ENCODE results near the gene TRPM4.
A peak's percentile ranks its signal among the peaks of the same experiment; 100 is the strongest.
"Not testable (repeated sequence)": the region's sequence is repeated elsewhere in the genome, so short reads cannot be mapped to it uniquely, and the experiment has no call there.

Gene TRPM4

DNA sequence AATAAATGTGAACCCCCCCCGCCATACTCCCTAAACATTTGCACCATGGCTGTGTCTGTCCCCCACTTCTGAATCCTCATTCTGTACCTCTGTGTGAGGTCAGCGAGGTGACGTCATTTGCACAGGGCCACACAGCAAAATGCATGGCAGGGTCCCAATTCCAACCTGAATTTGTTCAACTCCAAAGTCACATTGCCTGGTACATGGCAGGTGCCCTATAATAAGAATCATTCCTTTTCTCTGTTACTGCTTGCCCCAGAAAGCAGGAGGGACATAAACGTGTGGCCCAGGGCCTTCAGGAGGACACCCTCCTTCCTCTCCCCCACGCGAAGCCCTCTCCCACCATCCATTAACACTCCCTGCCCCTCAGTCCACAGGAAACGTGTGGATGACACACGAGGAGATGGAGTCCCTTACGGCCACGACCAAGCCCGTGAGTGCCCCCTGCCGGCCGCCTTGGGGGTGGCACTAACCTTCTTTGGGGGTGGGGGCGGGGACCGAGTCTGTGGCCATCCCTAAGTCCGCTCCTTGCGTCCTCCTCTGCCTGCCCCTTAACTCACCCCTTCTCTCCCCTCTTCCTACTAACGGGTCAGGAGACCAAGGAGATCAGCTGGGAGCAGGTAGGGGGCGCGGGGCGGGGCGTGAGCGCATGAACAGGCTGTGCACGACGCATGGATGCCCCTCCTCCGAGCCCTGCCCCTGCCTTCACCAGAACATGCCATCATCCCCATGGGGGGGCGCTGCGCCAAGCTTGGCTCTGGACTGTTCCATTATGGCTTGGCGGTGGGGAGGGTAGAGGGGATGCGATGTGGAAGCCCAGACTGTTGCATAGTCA, 11.8 kb upstream of the TRPM4 start:
- POLR2A ChIA-PET: no interaction called here
- TF ChIP-seq L3MBTL2 (conservative IDR thresholded peaks at IDR 0.05) (peak; percentile 49), TARDBP (IDR thresholded peaks at IDR 0.05) (no peak), FOXA1 (IDR thresholded peaks at IDR 0.05) (no peak)
- CTCF ChIA-PET: interaction anchor here (0.7 to 1.6 kb wide), 8 partner anchors 17 to 96 kb away, joined by 3 to 6 read pairs (median 4); no protein-coding TSS in a partner anchor
- peak; percentile 74 for DNase-seq (ENCODE audit: extremely low spot score)

DNA sequence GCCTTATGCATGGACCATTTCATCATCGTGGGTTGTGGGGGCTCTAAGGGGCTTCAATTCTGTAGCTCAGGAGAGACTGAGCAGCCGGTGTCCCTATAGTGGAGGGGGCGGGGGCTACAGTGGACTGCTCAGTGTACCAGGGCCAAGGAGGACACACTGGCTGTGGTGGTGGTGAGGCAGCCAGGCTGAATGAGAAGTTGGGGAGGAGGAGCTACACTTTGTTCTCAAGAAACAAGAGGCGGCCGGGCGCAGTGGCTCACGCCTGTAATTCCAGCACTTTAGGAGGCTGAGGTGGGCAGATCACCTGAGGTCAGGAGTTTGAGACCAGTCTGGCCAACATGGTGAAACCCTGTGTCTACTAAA, 11.2 kb upstream of the TRPM4 start:
- DNase-seq (ENCODE audit: extremely low spot score); POLR2A ChIA-PET: not testable (repeated sequence)
- CTCF ChIA-PET: interaction anchor here (0.5 to 1.6 kb wide), 8 partner anchors 18 to 368 kb away, joined by 3 to 6 read pairs (median 4); no protein-coding TSS in a partner anchor

DNA sequence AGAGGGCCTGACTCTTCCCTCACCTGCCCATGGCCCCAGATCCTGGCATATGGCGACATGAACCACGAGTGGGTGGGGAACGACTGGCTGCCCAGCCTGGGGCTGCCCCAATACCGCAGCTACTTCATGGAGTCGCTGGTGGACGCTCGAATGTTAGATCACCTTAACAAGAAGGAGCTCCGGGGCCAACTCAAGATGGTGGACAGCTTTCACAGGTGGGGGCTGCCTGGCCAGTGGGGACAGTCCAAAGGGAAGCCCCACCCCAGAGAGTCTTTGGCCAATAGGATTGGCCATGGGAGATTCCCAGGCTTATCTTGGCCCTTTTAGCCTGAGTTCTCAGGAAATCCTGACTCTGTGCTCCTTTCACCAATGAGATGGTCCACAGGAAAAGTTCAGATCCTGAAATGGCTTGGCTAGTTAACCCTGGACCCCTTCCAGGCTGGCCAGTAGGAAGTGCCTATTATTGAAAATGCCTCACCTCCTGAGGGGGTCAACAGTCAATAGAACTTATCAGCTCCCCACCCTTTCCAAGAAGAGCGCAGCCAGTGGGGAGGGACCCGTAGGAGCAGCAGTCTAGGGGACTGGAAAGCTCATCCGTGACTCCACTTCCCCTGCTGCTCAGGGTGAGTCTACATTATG, 9.4 kb upstream of the TRPM4 start:
- no peak for DNase-seq (ENCODE audit: extremely low spot score)
- POLR2A ChIA-PET: interaction anchor here (2.0 to 2.4 kb wide), 3 partner anchors 20 to 50 kb away, joined by 8 to 16 read pairs (median 11); partner anchors contain the start of gene LIN7B
- CTCF ChIA-PET: interaction anchor here (1.0 to 2.7 kb wide), 2 partner anchors 50 to 51 kb away, joined by 6 to 11 read pairs; no protein-coding TSS in a partner anchor
- TF ChIP-seq ZNF384 (IDR thresholded peaks at IDR 0.05): no peak
- no peak for TF ChIP-seq BHLHE40 (IDR thresholded peaks at IDR 0.05; ENCODE audit: borderline replicate concordance)
- no peak for TF ChIP-seq ARNT (IDR thresholded peaks at IDR 0.05)
- TF ChIP-seq LEF1 (IDR thresholded peaks at IDR 0.05; ENCODE audit: borderline replicate concordance): no peak
- TF ChIP-seq SP1 (IDR thresholded peaks at IDR 0.05): no peak
- TF ChIP-seq HDGF (IDR thresholded peaks at IDR 0.05; ENCODE audit: borderline replicate concordance): no peak
- no peak for TF ChIP-seq NFRKB (IDR thresholded peaks at IDR 0.05)
- no peak for TF ChIP-seq L3MBTL2 (conservative IDR thresholded peaks at IDR 0.05)
- no peak for TF ChIP-seq ELF4 (IDR thresholded peaks at IDR 0.05)
- TF ChIP-seq, protein P1, sequence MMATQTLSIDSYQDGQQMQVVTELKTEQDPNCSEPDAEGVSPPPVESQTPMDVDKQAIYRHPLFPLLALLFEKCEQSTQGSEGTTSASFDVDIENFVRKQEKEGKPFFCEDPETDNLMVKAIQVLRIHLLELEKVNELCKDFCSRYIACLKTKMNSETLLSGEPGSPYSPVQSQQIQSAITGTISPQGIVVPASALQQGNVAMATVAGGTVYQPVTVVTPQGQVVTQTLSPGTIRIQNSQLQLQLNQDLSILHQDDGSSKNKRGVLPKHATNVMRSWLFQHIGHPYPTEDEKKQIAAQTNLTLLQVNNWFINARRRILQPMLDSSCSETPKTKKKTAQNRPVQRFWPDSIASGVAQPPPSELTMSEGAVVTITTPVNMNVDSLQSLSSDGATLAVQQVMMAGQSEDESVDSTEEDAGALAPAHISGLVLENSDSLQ (IDR thresholded peaks at IDR 0.05): no peak
- no peak for TF ChIP-seq FOXK2 (IDR thresholded peaks at IDR 0.05)
- no peak for TF ChIP-seq FOXA1 (IDR thresholded peaks at IDR 0.05)
- TF ChIP-seq FOXM1 (IDR thresholded peaks at IDR 0.05; ENCODE audit: borderline replicate concordance): no peak
- no peak for TF ChIP-seq CTBP1 (IDR thresholded peaks at IDR 0.05; ENCODE audit: borderline replicate concordance)
- no peak for TF ChIP-seq TARDBP (IDR thresholded peaks at IDR 0.05)
- no peak for TF ChIP-seq SUZ12 (IDR thresholded peaks at IDR 0.05)

DNA sequence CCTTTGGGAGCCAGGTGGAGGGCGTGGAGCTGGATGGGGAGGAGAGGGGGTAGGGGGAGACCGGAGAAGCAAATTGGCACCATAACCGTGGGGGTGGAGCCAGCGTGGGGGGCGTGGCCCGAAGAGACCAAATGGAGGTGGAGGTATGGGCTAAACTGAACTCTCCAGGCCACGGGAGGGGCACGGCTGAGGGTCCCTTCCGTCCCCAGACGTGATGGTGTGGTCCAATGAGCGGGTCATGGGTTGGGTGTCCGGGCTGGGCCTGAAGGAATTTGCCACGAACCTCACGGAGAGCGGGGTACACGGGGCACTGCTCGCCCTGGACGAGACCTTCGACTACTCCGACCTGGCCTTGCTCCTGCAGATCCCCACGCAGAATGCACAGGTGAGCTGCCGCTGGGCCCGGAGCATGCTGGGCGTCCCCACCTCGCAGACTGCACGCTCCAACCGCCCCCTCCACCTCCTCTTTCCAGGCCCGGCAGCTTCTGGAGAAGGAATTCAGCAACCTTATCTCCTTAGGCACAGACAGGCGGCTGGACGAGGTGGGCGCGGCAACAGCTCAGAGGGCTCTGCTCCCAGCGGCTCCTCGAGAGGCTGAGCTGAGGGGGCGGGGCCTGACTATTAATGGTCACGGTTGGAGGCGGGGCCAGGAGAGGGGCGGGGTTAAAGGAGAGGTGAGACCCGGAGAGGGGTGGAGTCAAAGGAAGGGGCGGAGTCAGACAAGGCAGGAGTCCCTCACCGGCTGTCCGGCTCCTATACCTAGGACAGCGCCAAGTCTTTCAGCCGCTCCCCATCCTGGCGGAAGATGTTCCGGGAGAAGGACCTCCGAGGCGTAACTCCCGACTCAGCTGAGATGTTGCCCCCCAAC, 8.6 kb upstream of the TRPM4 start:
- TF ChIP-seq CTBP1 (IDR thresholded peaks at IDR 0.05; ENCODE audit: borderline replicate concordance) (no peak), TARDBP (IDR thresholded peaks at IDR 0.05) (no peak), NFRKB (IDR thresholded peaks at IDR 0.05) (no peak), SP1 (IDR thresholded peaks at IDR 0.05) (no peak), L3MBTL2 (conservative IDR thresholded peaks at IDR 0.05) (no peak), BHLHE40 (IDR thresholded peaks at IDR 0.05; ENCODE audit: borderline replicate concordance) (no peak), FOXA1 (IDR thresholded peaks at IDR 0.05) (no peak), FOXK2 (IDR thresholded peaks at IDR 0.05) (no peak), ARNT (IDR thresholded peaks at IDR 0.05) (no peak)
- POLR2A ChIA-PET: interaction anchor here (1.0 to 2.4 kb wide), 6 partner anchors 21 to 156 kb away, joined by 3 to 16 read pairs (median 8); partner anchors contain the start of genes GYS1, LIN7B and RUVBL2
- CTCF ChIA-PET: interaction anchor here (1.0 to 2.7 kb wide), 3 partner anchors 50 to 51 kb away, joined by 5 to 11 read pairs (median 6); no protein-coding TSS in a partner anchor
- DNase-seq (ENCODE audit: extremely low spot score): peak; percentile 93

DNA sequence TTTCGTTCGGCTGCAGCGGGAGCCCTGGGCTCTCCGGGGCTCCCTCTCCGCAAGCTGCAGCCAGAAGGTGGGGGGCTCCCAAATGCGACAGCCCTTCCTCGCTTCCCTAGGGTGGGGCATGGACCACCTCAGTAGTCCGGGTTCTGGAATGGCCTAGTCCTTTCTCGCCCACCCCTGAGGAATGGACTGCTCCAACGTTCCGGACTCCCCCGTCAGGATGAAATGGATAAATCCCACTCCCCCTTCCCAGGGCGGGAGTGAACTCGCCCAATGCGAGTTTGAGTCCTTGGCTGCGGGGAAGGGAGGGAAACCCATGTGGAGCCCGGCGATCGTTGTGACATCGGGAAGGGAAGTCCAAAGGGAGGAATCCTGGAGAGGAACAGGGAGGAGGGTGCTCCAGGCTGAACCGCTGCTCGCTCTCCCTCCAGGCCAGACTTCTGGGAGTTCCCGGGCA, 7.9 kb upstream of the TRPM4 start:
- POLR2A ChIA-PET: interaction anchor here (1.0 to 2.3 kb wide), 9 partner anchors 10 to 156 kb away, joined by 3 to 16 read pairs (median 4); partner anchors contain the start of genes GYS1, LIN7B and RUVBL2
- DNase-seq (ENCODE audit: extremely low spot score): peak; percentile 68
- CTCF ChIA-PET: interaction anchor here (1.0 to 2.7 kb wide), 3 partner anchors 49 to 150 kb away, joined by 3 to 11 read pairs (median 5); no protein-coding TSS in a partner anchor
- TF ChIP-seq FOXM1 (IDR thresholded peaks at IDR 0.05; ENCODE audit: borderline replicate concordance) (peak; percentile 93), SUZ12 (IDR thresholded peaks at IDR 0.05) (no peak), BHLHE40 (IDR thresholded peaks at IDR 0.05; ENCODE audit: borderline replicate concordance) (peak; percentile 84), ELF4 (IDR thresholded peaks at IDR 0.05) (no peak), SP1 (IDR thresholded peaks at IDR 0.05) (no peak), L3MBTL2 (conservative IDR thresholded peaks at IDR 0.05) (peak; percentile 80), LEF1 (IDR thresholded peaks at IDR 0.05; ENCODE audit: borderline replicate concordance) (no peak)
- TF ChIP-seq, protein P1 (IDR thresholded peaks at IDR 0.05): no peak

Measured in HEK293T (cell line).